UCSD-AML1 (cell line): Measurements from ENCODE around the gene ENHO.

ENCODE experiments used
- DNase-seq: peaks from one replicate; lab custom pipeline; 2025; ENCODE audit not compliant: unreplicated experiment; lab: John Stamatoyannopoulos, UW

Gene ENHO

GRCh38 chr9:34508463-34508862, 14.3 kb downstream of the ENHO start:
- DNase-seq: no peak

- no peak for DNase-seq
Measured at GRCh38 chr9:34507966-34508365, 14.8 kb downstream of the ENHO start.

- no peak for DNase-seq
Measured at GRCh38 chr9:34507556-34507955, 15.2 kb downstream of the ENHO start.

DNA sequence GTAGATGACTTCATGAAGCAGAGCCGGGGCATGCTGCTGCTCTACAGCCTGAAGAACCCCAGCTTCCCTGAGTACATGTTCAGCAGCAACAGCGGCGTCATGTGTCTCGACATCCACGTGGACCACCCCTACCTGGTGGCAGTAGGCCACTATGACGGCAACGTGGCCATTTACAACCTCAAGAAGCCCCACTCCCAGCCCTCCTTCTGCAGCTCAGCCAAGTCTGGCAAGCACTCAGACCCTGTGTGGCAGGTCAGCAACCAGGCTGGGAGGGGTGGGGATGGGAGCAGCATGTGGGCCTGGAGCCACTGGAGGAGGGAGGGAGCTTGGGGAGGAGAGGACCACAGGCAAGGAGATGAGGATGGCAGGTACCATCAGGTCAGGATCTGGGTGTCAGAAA, 16.2 kb downstream of the ENHO start:
- no peak for DNase-seq

DNA sequence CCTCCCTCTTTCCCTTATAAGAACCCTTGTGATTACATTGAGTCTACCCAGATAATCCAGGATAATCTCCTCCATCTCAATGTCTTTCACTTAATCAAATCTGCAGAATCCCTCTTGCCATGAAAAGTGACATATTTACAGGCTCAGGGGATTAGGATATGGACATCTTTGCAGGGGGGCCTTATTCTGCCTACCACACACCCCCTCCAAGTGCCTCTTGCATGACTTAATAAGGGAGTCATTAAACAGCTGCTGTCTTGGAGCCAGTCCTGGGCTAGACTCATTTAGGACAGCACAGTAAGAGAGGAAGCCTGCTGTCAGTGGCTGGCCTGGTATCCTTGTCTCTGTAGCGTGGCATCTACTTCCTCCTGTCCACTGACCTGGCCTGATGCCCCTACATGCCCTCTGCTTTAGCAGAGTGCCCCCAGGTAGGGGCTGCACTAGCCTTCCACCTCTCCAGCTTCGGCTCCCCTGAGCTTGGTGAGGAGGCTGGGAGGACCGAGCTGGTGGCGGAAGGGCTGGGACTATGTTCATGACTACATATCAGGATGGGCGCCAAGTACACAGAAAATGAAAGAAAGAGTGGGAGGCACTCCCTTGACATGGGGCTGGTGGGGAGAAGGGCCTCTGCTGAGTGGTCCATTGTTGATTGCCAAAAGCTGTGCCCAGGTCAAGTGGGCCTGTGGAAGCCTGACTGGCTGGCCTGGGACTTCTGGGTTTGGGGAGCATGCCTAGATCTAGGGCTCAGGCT, 17.2 kb downstream of the ENHO start:
- no peak for DNase-seq

DNA sequence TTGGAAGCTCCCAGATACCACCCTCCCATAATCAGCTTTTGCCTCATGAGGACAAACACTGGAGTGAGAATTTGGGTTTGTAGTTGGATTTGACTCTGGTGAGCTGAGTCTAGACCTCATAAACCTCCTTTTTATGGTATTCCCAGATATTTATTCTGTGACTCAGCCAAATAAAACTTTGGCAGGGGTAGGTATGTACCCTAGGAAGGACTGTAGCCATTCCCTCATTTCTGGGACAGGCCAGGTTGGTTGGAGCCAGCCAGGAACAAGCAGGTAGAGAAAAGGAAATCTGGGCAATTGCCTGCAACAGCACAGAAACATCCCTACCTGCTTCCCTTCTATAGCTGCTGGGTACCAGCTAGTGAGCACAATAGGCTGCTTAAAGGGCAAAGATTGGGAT, 19.4 kb downstream of the ENHO start:
- no peak for DNase-seq

- DNase-seq: no peak
Measured at GRCh38 chr9:34502891-34503290, 19.9 kb downstream of the ENHO start.

- DNase-seq: no peak
Measured at GRCh38 chr9:34502471-34502870, 20.3 kb downstream of the ENHO start.

DNA sequence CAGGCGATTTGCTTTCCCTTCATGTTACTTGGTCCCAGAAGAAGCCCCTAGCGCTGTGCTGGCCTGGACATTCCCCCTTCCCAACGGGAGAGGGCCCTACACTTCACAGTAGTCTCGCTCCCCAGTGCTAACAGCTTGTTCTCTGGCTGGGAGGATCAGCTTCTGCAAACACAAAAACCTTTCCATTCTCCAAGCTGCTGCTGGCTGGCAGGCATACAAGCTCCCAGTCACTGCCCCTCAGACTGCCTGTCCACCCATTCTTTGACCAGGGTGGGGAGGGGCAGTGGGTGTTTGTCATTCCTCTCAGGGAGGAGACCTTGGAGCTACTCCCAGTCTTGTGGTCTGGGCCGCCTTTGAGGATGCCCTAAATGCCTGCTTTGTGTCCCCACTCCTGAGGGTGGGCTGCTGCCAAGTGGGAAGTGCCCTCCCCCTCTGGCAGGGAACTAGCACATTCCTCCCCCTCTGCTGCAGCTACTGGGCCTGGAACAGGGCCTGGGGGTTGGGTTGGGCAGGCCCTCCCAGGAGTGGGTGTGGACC, 20.8 kb downstream of the ENHO start:
- DNase-seq: no peak

DNA sequence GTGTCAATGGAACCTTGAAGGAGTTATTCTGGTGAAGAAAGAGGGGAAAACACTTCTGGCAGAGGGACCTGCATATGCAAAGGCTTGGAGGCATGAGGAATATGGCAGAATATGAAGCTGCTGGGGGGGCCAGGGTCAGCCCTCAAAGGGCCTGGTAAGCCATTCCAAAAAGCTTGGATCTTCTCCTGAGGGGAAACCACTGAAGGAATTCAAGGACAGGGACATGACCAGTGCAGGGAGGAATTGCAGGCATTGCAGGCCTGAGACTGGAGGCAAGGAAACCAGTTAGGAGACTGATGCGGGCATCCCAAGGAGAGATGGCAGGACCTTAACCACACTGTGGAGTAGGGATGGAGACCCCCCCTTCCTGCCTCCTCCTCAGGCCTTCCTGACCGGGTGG, 21.4 kb downstream of the ENHO start:
- no peak for DNase-seq

DNA sequence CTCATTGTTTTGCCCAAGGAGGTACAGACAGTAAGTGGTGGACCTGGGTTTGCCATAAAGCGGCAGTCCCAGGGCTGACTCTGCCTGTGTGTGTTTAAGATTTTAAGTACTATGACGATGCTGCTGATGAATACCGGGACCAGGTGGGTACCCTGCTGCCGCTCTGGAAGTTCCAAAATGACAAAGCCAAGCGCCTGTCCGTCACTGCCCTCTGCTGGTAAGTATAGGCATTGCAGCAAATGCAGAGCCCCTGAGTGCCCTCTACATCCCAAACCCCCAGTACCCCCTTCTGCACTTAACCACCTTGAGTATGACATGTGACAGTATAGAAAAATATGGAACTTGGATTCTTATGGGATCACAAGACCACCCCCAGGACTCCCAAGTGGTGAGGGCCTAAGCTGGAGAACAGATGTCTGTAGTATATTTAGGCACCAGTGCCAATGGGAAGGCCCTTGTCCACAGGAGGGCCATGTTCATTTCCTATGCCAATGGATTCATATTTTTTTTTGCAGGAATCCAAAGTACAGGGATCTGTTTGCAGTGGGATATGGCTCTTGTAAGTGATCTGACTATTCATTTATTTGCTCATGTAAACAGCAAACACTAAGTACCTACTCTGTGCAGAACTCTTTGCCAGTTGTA, 22.0 kb downstream of the ENHO start:
- DNase-seq: peak; percentile 51

- DNase-seq: no peak
Measured at GRCh38 chr9:34499076-34499475, 23.7 kb downstream of the ENHO start.

- DNase-seq: no peak
Measured at GRCh38 chr9:34498553-34498952, 24.2 kb downstream of the ENHO start.

DNA sequence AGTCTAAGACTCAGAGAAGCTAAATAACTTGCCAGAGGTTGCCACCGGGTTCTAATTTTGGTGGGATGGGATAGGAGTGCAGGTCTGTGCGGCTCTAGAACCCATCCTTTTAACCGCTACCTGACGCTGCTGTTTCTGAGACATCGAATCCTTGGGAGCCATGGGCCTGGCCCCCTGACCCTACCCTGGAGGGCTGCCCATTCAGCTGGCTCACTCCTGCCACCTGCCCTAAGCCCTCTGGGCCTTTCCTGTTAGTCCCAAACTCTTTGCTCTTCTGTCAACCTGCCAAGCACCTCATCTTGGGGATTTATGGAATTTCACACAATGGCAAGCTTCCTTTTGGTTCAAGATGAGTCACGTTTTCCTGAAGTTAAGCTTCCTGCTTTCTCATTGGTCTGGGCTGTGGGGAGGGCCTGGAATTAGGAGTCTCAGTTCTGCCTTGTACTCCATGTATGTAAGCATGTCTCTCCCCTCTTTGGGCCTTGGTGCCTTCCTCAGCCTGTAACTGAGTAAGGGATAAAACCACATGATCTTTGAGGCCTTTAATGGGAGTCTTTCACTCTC, 26.6 kb downstream of the ENHO start:
- no peak for DNase-seq

DNA sequence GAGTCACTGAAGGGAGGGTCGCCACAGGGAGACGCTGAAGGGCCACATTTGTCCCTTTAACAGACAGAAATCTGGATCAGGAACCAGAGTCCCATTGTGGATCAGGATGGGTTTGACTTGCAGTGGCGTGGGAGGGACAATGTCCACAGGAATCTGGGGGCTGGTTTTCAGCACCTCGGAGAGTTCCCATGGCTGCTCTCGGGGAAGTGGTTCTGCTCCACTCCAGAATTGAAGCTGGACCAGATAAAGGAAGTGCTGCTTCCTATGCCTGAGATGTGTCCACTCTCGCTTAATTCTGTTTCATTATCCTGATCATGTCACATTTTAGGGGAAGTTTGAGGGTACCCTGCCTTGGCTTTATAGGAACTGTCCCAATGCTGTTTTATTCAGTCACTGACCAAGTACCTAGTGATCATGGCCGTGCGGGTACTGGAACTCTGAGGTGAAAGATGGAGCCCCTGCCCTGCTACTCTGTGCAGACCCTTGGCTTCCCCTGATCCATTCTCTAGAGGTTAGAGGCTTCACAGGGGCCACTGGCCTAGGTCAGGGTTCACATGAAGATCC, 28.7 kb downstream of the ENHO start:
- DNase-seq: peak; percentile 61

DNA sequence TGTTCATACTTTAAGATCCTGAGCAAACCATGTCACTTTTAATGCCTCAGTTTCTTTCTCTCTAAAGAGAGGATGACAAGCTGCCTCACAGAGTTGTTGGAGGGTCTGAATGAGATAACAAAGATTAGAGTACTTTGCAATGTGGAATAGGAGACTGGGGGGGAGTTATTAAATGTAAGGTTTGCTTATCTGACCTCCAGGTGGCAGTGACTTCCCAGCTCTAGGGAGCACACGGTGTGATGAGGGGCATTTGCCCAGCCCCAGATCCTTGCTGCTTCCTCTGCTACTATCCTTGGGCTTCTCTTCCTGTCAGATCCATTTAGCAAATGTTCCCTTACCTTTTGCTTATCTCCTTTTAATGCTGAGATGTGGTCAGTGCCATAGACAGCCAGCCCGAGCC, 30.7 kb downstream of the ENHO start:
- DNase-seq: no peak

DNA sequence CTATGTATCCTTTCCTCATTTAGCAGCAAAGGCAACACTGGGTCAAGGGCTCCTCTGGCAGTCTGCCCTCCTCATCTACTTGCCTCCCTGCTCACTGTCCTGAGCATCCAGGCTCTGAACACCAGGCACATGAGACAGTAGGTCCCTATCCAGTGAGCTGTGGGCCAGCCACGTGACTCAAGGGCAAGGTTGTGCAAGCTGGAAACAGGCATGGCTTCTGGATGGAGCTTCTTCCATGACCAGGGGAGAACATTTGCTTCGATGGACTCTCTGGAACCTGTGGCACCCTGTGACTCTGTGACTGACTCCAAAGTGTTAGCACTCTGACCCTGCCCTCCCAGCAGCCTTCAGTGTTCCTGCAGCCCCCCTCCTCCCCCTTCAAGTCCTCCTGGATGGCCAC, 31.2 kb downstream of the ENHO start:
- DNase-seq: no peak

- DNase-seq: no peak
Measured at GRCh38 chr9:34490760-34491159, 32.0 kb downstream of the ENHO start.

- no peak for DNase-seq
Measured at GRCh38 chr9:34490360-34490759, 32.4 kb downstream of the ENHO start.

DNA sequence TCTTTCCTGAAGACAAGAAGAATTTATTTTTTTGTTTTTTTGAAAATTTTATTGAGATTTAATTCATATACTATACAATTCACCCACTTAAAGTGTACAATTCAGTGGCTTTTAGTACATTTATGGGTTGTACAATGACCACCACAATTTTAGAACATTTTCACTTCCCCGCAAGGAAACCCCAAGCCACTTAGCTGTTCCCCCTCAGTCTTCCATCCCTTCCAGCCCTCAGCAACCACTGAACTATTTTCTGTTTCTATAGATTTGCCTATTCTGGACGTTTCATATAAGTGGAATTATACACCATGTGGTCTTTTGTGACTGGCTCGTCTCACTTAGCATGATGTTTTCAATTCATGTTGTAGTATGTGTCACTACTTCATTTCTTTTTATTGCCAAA, 36.2 kb downstream of the ENHO start:
- DNase-seq: no peak

- DNase-seq: no peak
Measured at GRCh38 chr9:34485822-34486221, 37.0 kb downstream of the ENHO start.

GRCh38 chr9:34484678-34485077, 38.1 kb downstream of the ENHO start:
- DNase-seq: no peak
